K562 (cell line): ENCODE data around the gene CLEC4F.

Experiments
- ESRRA ChIP-seq: fragments of 450-650 bp; IDR thresholded peaks from 2 replicates; pipeline ENCODE4 v1.6.1; 2014; ENCODE audit warnings: low read depth, mild to moderate bottlenecking, moderate library complexity, borderline replicate concordance
- POLR2AphosphoS5 ChIP-seq: IDR thresholded peaks from 2 replicates; pipeline ENCODE4 v1.6.1; 2011; ENCODE audit warnings: mild to moderate bottlenecking, low read depth, low read length, moderate library complexity; ENCODE audit not compliant: control insufficient read depth, insufficient read depth
- ZNF212 ChIP-seq: fragments of 450-650 bp; formaldehyde crosslinking; IDR thresholded peaks from 2 replicates; pipeline ENCODE4 v1.4.0; 2020; ENCODE audit warnings: mild to moderate bottlenecking
- ZNF384 ChIP-seq: IDR thresholded peaks from 2 replicates; pipeline ENCODE4 v1.6.1; 2012; ENCODE audit warnings: low read depth, low read length, improper control_type of control experiment

DNA sequence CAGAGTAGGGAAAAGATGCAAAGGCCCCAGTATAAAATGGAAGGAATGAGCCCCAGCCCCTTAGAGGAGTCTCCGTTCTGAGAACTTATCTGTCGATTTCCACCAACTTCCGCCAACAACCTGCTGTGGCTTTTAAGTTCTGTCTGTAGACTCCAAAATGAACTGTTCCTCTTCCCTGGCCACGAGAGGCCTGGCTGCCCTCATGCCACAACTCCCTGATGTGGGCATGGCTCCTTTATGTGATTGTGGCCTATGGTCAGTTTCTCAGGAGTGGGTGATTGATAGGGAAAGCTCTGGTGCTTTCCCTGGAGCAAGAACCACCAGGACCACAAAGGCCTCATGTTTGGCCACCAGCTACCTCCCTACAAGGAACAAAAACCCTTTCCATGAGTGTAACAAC lies 34.0 kb upstream of the CLEC4F start:
- TF ChIP-seq ZNF384 (no peak), POLR2AphosphoS5 (no peak), ZNF212 (CRISPR knock-in tag) (no peak), ESRRA (no peak)
